HG03378 (cell line): ENCODE measurements around the gene UGT1A9.
"Not testable (repeated sequence)": the region's sequence is repeated elsewhere in the genome, so short reads cannot be mapped to it uniquely, and the experiment has no call there.

Source experiments
- ATAC-seq: cut with Tn5 transposase; IDR thresholded peaks from one replicate; pipeline ENCODE4 v1.9.1; 2021; ENCODE audit warnings: mild to moderate bottlenecking, moderate library complexity; ENCODE audit not compliant: unreplicated experiment

UGT1A9 gene

GRCh38 chr2:233679196-233679595 is 7.5 kb downstream of the UGT1A9 start:
- ATAC-seq, result no peak

- no peak for ATAC-seq
Measured at GRCh38 chr2:233680361-233681045, 8.8 kb downstream of the UGT1A9 start.

- ATAC-seq, result no peak
Measured at GRCh38 chr2:233681521-233682099, 9.9 kb downstream of the UGT1A9 start, which contains the start of gene UGT1A7. Gene UGT1A7, plus strand, starts transcription at chr2:233681901. Its CDS starts 37 bp downstream, at chr2:233681938.

GRCh38 chr2:233684640-233685039 is 12.9 kb downstream of the UGT1A9 start:
- ATAC-seq, result no peak

GRCh38 chr2:233686928-233687327 is 15.2 kb downstream of the UGT1A9 start:
- ATAC-seq, result no peak

DNA sequence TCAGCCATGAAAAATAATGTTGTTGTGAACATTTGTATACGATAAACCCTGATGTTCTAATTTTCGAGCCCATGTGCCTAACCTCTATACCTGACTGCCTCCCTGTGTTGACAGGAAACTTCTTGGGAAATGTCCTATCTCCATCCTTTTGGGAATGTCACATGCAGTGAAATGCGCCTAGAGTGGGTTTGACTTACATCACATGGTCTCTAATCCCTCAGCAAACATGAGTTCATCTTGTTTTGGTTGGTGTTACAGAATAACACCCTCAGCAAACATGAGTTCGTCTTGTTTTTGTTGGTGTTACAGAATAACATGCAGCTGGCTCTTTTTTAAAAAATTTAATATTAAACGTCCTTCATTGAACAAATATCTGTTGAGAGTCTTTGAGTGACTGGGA is 16.6 kb downstream of the UGT1A9 start:
- no peak for ATAC-seq

- no peak for ATAC-seq
Measured at GRCh38 chr2:233689031-233689430, 17.3 kb downstream of the UGT1A9 start.

DNA sequence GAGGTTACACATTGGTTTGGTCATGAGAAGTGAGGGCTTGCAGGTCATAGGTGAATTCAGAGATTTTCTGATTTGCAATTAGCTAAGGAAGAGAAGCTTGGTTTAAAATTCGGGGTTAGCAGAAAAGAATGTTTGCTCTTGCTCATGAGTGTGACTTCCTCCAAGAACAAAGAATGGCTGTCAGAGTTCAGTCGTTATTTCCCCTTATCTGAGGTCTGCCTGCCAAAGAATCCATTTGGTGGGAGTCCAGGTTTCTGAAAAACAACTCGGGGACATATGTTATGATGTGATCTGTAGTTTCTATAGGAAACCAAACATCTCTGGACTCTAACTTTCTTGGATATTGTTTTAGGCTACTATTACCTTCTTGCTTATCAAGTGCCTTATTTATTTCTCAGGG is 17.8 kb downstream of the UGT1A9 start:
- ATAC-seq, result no peak

- ATAC-seq, result no peak
Measured at GRCh38 chr2:233690444-233690843, 18.7 kb downstream of the UGT1A9 start.

DNA sequence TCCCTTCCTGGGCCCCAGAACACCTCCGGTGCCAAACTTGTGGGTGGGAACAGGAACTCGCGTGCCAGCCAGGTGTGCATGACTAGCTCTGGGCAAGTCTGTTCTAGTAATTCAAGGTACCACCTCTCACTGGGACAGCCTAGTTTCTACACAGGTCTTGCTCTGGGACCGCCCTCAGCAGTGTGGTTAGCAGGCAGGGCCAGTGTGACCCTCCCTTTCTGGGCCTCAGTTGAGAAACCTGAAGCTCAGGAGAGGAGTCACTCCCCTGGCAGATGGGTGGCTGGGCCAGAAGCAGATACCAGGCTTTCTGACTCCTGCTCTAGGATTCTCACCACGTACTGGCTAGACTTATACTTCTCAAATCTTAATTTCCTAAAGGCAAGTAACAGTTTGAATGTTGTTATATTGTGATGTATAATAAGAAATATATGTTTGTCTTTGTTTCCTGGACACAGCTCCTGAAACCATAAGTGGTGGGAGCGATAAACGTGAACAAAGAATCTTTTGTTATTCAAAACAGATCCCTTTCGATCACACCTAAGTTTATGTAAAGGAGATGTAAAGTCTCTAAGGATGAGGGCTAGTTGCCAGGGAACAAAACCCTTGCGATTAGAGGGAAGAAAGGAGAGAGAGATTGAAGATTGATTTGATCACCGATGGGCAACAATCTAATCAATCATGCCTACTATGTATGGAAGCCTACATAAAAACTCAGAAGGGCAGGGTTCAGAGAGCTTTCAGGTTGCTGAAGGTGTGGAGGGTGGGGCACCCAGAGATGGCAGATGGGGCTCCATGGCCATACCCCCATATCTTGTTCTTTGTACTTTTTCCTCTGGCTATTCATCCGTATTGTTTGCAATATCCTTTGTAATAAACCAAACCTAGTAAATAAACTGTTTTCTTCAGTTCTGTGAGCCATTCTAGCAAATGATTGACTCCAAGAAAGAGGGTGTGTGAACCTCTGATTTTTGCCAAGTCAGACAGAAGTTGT is 20.0 kb downstream of the UGT1A9 start:
- ATAC-seq, result no peak

GRCh38 chr2:233692648-233693047 is 20.9 kb downstream of the UGT1A9 start, which contains the start of gene UGT1A6:
Gene UGT1A6, plus strand, starts transcription at chr2:233692890. Its CDS starts 115 bp downstream, at chr2:233693005.
- ATAC-seq, result no peak

- ATAC-seq, result no peak
Measured at GRCh38 chr2:233693963-233694362, 22.3 kb downstream of the UGT1A9 start.

- no peak for ATAC-seq
Measured at GRCh38 chr2:233698740-233699139, 27.0 kb downstream of the UGT1A9 start.

- ATAC-seq, result no peak
Measured at GRCh38 chr2:233699424-233700027, 27.8 kb downstream of the UGT1A9 start.

DNA sequence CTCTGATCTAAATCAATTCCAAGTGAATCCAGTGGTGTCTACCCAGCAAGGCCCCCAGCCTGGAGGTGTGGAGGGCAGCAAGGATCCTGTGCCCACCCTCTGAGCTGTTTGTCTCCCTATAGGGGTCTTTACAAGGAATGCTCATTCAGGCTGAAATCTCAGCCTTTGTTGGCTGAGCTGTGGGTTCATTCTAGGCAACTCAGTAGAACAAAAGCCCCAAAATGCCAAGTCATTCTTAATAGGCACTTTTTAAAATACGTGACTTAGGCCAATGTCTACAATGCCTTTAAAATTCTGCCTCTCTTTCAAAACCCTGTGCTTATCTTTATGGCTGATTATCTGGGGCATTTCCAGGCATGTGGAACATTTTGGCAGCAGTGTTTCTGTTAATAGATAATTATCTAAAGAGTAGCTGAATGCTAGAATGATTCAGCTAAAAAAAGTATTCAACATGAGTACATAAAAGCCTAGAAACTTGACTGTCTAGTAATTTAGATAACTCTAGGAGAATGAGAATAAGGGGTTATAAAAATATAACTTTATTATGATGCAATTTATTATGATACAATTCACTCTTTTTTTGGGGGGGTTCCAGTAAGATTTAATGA is 28.4 kb downstream of the UGT1A9 start:
- ATAC-seq, result no peak

- not testable (repeated sequence) for ATAC-seq
Measured at GRCh38 chr2:233700842-233701241, 29.1 kb downstream of the UGT1A9 start.

GRCh38 chr2:233702238-233702637 is 30.5 kb downstream of the UGT1A9 start:
- ATAC-seq, result no peak

GRCh38 chr2:233705911-233706506 is 34.3 kb downstream of the UGT1A9 start:
- ATAC-seq, result no peak

GRCh38 chr2:233706720-233707119 is 35.0 kb downstream of the UGT1A9 start:
- no peak for ATAC-seq
